ENCODE data around the gene BDH1. TPM values are rescaled to one million over a fixed set of nuclear protein-coding genes. Genes with fewer than 3 reads are reported as not detected.
"Not testable (repeated sequence)": the region's sequence is repeated elsewhere in the genome, so short reads cannot be mapped to it uniquely, and the experiment has no call there.

Gene BDH1
- polyA plus RNA-seq, 3 donors = 35.6 to 50.6 (median 42.2) TPM

- no peak for DNase-seq (ENCODE audit: extremely low read depth in 1 of 11, low read depth in 9 of 11, low spot score in 4 of 11)
These were observed 22.4 kb downstream of the BDH1 start for GRCh38 chr3:197533396-197533795.

GRCh38 chr3:197532388-197532787 lies 23.4 kb downstream of the BDH1 start:
- no peak for DNase-seq (ENCODE audit: extremely low read depth in 1 of 11, low read depth in 9 of 11, low spot score in 4 of 11)

- DNase-seq (ENCODE audit: extremely low read depth in 1 of 11, low read depth in 9 of 11, low spot score in 4 of 11) = no peak
These were observed 27.6 kb downstream of the BDH1 start for GRCh38 chr3:197528190-197528589.

GRCh38 chr3:197527569-197527968 lies 28.2 kb downstream of the BDH1 start:
- DNase-seq (ENCODE audit: extremely low read depth in 1 of 11, low read depth in 9 of 11, low spot score in 4 of 11) = no peak

GRCh38 chr3:197525706-197526105 lies 30.1 kb downstream of the BDH1 start:
- no peak for DNase-seq (ENCODE audit: extremely low read depth in 1 of 11, low read depth in 9 of 11, low spot score in 4 of 11)

GRCh38 chr3:197524128-197524527 lies 31.6 kb downstream of the BDH1 start:
- no peak for DNase-seq (ENCODE audit: extremely low read depth in 1 of 11, low read depth in 9 of 11, low spot score in 4 of 11)

GRCh38 chr3:197523526-197523925 lies 32.2 kb downstream of the BDH1 start:
- no peak for DNase-seq (ENCODE audit: extremely low read depth in 1 of 11, low read depth in 9 of 11, low spot score in 4 of 11)

- DNase-seq (ENCODE audit: extremely low read depth in 1 of 11, low read depth in 9 of 11, low spot score in 4 of 11) = no peak
These were observed 32.8 kb downstream of the BDH1 start for GRCh38 chr3:197522881-197523441.

- DNase-seq (ENCODE audit: extremely low read depth in 1 of 11, low read depth in 9 of 11, low spot score in 4 of 11) = no peak
These were observed 33.5 kb downstream of the BDH1 start for GRCh38 chr3:197522183-197522715.

- no peak for DNase-seq (ENCODE audit: extremely low read depth in 1 of 11, low read depth in 9 of 11, low spot score in 4 of 11)
These were observed 34.2 kb downstream of the BDH1 start for GRCh38 chr3:197521277-197522182.

- peak in 3 of 11 donors; percentile 45 to 78 (median 66) for DNase-seq (ENCODE audit: extremely low read depth in 1 of 11, low read depth in 9 of 11, low spot score in 4 of 11)
These were observed 35.2 kb downstream of the BDH1 start for GRCh38 chr3:197520311-197521276.

- no peak for DNase-seq (ENCODE audit: extremely low read depth in 1 of 11, low read depth in 9 of 11, low spot score in 4 of 11)
These were observed 36.0 kb downstream of the BDH1 start for GRCh38 chr3:197519801-197520211.

GRCh38 chr3:197518881-197519421 lies 36.8 kb downstream of the BDH1 start:
- DNase-seq (ENCODE audit: extremely low read depth in 1 of 11, low read depth in 9 of 11, low spot score in 4 of 11) = no peak

GRCh38 chr3:197517922-197518683 lies 37.7 kb downstream of the BDH1 start:
- not testable (repeated sequence) for DNase-seq (ENCODE audit: extremely low read depth in 1 of 11, low read depth in 9 of 11, low spot score in 4 of 11)

GRCh38 chr3:197516890-197517606 lies 38.7 kb downstream of the BDH1 start:
- DNase-seq (ENCODE audit: extremely low read depth in 1 of 11, low read depth in 9 of 11, low spot score in 4 of 11) = not testable (repeated sequence)

- DNase-seq (ENCODE audit: extremely low read depth in 1 of 11, low read depth in 9 of 11, low spot score in 4 of 11) = no peak
These were observed 39.3 kb downstream of the BDH1 start for GRCh38 chr3:197516517-197516889.

GRCh38 chr3:197514786-197515355 lies 40.9 kb downstream of the BDH1 start:
- no peak for DNase-seq (ENCODE audit: extremely low read depth in 1 of 11, low read depth in 9 of 11, low spot score in 4 of 11)
